Tibial artery (tissue), 4 donors: ENCODE results near the gene LPP.

Experiments used
- DNase-seq, 2 donors: peaks; one replicate each; pipeline ENCODE4 v3.0.0-alpha.2; 2019
- H3K27ac ChIP-seq, 2 donors: fragments of 200-600 bp; sonication (generic) in 1 of 2; 1 replicate in 1 of 2; 2 replicates in 1 of 2; pipeline ENCODE4 v1.5.1; 2018 to 2019; ENCODE audit warnings: mild to moderate bottlenecking in 1 of 2
- H3K27me3 ChIP-seq, 2 donors: fragments of 200-600 bp; sonication (generic) in 1 of 2; one replicate each; pipeline versions ENCODE4 v1.5.1 to v1.6.0; 2016 to 2019
- H3K36me3 ChIP-seq, 3 donors: fragments of 200-600 bp; sonication (generic) in 2 of 3; one replicate each; pipeline ENCODE4 v1.5.1; 2016 to 2019; ENCODE audit warnings: mild to moderate bottlenecking in 2 of 3
- H3K4me1 ChIP-seq, 4 donors: fragments of 200-600 bp; sonication (generic) in 2 of 4; 1 replicate in 3 of 4; 2 replicates in 1 of 4; pipeline ENCODE4 v1.5.1; 2016 to 2019
- H3K4me3 ChIP-seq, 2 donors: fragments of 200-600 bp; sonication (generic) in 1 of 2; 1 replicate in 1 of 2; 2 replicates in 1 of 2; pipeline ENCODE4 v1.5.1; 2018 to 2019; ENCODE audit warnings: mild to moderate bottlenecking in 2 of 2
- H3K9me3 ChIP-seq, 3 donors: fragments of 200-600 bp; sonication (generic) in 1 of 3; one replicate each; pipeline ENCODE4 v1.5.1; 2016 to 2019
- CTCF ChIP-seq, 2 experiments: fragments of 200-600 bp in 1 of 2; fragments of 450-650 bp in 1 of 2; IDR thresholded peaks; one replicate each; pipeline ENCODE4 v1.5.1; 2017 to 2019; ENCODE audit warnings: antibody characterized with exemption in 2 of 2, mild to moderate bottlenecking in 1 of 2, moderate library complexity in 1 of 2
- intact Hi-C: fragments of 100-400 bp; cut with DNase I; formaldehyde crosslinking; loops from one replicate; pipeline ENCODE4 v1.15.0; 2023; ENCODE audit warnings: low total_unique reads

The LPP gene

GRCh38 chr3:188183452-188183851 lies 29.5 kb downstream of the LPP start:
- Histone ChIP-seq H3K27me3 (no peaks in the 10 kb centered on the region), H3K4me3 (no peak overlapping the region), H3K36me3 (no peaks in the 10 kb centered on the region), H3K9me3 (no peaks in the 10 kb centered on the region), H3K27ac (peak overlapping the region; percentile 87 to 96), H3K4me1 (peaks cover 0 to 100% (median 63%) of the 10 kb centered on the region in 4 donors)
- no peak for DNase-seq
- intact Hi-C loops = no loop called here
- no peak for TF ChIP-seq CTCF (IDR thresholded peaks at IDR 0.05)

DNA sequence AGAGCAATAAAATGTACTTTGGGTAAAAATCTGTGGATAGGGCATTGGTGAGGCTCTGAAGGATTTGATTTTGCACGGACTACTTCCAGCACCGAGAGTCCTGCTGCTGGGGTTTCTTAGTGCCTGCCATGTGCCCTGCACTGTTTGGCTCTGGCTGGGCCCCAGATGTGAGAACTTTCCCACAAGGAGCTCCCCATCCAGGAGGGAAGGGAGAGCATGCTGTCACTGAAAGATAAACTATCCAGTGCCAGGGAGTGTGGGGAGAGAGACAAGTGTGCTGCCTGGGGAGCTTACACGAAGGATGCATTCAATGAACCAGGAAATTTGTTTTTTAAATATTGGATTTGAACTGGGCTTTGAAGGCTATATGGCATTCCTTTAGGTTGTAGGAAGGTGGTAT lies 30.2 kb downstream of the LPP start:
- Histone ChIP-seq H3K27ac (peak overlapping the region; percentile 87 to 96), H3K9me3 (no peaks in the 10 kb centered on the region), H3K4me3 (no peak overlapping the region), H3K4me1 (peaks cover 0 to 100% (median 59%) of the 10 kb centered on the region in 4 donors), H3K27me3 (no peaks in the 10 kb centered on the region), H3K36me3 (no peaks in the 10 kb centered on the region)
- intact Hi-C loops = no loop called here
- TF ChIP-seq CTCF (IDR thresholded peaks at IDR 0.05) = no peak
- no peak for DNase-seq

- intact Hi-C loops = no loop called here
- Histone ChIP-seq H3K36me3 (no peaks in the 10 kb centered on the region), H3K4me1 (peaks cover 0 to 100% (median 59%) of the 10 kb centered on the region in 4 donors), H3K9me3 (no peaks in the 10 kb centered on the region), H3K4me3 (no peak overlapping the region), H3K27me3 (no peaks in the 10 kb centered on the region), H3K27ac (peak overlapping the region; percentile 87 to 96)
- DNase-seq = no peak
- TF ChIP-seq CTCF (IDR thresholded peaks at IDR 0.05) = no peak
These were observed 30.7 kb downstream of the LPP start for GRCh38 chr3:188184649-188185048.

- DNase-seq = peak in 1 of 2 donors; percentile 30
- no peak for TF ChIP-seq CTCF (IDR thresholded peaks at IDR 0.05)
- Histone ChIP-seq H3K36me3 (no peaks in the 10 kb centered on the region), H3K27ac (peak overlapping the region; percentile 87 to 96), H3K9me3 (no peaks in the 10 kb centered on the region), H3K27me3 (no peaks in the 10 kb centered on the region), H3K4me1 (peaks cover 0 to 100% (median 56%) of the 10 kb centered on the region in 4 donors), H3K4me3 (no peak overlapping the region)
- intact Hi-C loops = no loop called here
These were observed 31.8 kb downstream of the LPP start for GRCh38 chr3:188185717-188186251.

- no peaks in the 10 kb centered on the region for H3K9me3 ChIP-seq
- peak overlapping the region; percentile 87 to 96 for H3K27ac ChIP-seq
- H3K27me3 ChIP-seq = no peaks in the 10 kb centered on the region
- no peak for DNase-seq
- no peak overlapping the region for H3K4me3 ChIP-seq
- peaks cover 0 to 7% (median 0%) of the 10 kb centered on the region in 3 donors for H3K36me3 ChIP-seq
- H3K4me1 ChIP-seq = peaks cover 0 to 100% (median 58%) of the 10 kb centered on the region in 4 donors
- TF ChIP-seq CTCF (IDR thresholded peaks at IDR 0.05) = no peak
- intact Hi-C loops = no loop called here
These were observed 33.1 kb downstream of the LPP start for GRCh38 chr3:188187053-188187452.

DNA sequence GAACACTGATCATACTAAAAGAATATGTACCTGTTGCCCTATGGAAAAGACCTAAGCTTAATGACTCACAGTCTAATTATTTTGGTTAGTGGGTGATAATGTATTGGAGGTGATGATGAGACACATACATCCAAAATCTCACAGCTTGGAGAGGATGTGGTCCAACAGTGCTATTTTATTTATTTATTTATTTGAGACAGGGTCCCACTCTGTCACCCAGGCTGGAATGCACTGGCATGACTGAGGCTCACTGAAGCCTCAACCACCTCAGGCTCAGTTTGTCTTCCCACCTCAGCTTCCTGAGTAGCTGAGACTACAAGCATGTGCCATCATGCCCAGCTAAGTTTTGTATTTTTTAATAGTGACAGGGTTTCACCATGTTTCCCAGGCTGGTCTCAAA lies 35.0 kb downstream of the LPP start:
- peak overlapping the region; percentile 65 to 96 for H3K27ac ChIP-seq

More for the DNA sequence above, 35.0 kb downstream of the LPP start:
- Histone ChIP-seq H3K4me1 (peaks cover 0 to 100% (median 47%) of the 10 kb centered on the region in 4 donors), H3K4me3 (no peak overlapping the region), H3K9me3 (no peaks in the 10 kb centered on the region), H3K36me3 (peaks cover 0 to 7% (median 4%) of the 10 kb centered on the region in 3 donors), H3K27me3 (no peaks in the 10 kb centered on the region)
- no peak for DNase-seq
- no peak for TF ChIP-seq CTCF (IDR thresholded peaks at IDR 0.05)
- intact Hi-C loops = no loop called here
